Fibroblast of the aortic adventitia (primary cell): ENCODE results near the gene TAF4. TPM values are rescaled to one million over a fixed set of nuclear protein-coding genes. Genes with fewer than 3 reads are reported as not detected.

Experiments used
- DNase-seq: peaks from one replicate; pipeline ENCODE4 v3.0.0-alpha.2; 2010; ENCODE audit warnings: low read depth
- H3K4me3 ChIP-seq: 2 replicates; pipeline ENCODE4 v1.5.1; 2011; ENCODE audit warnings: low read depth, mild to moderate bottlenecking, control low read depth, low read length, moderate library complexity
- total RNA-seq: library from RNA; depleted of rRNA; stranded (reverse); fragments of >200 nt; gene quantifications from 2 replicates; pipeline ENCODE4 v1.2.3, GENCODE V29; 2012; ENCODE audit warnings: low replicate concordance
- TF ChIP-seq, protein P1 (sequence below): IDR thresholded peaks from 2 replicates; pipeline ENCODE4 v1.5.1; 2011; ENCODE audit warnings: mild to moderate bottlenecking, low read length, control low read depth, inconsistent platforms; ENCODE audit not compliant: insufficient read depth

TAF4 gene
- total RNA-seq, 1 donor = 5.4 TPM

DNA sequence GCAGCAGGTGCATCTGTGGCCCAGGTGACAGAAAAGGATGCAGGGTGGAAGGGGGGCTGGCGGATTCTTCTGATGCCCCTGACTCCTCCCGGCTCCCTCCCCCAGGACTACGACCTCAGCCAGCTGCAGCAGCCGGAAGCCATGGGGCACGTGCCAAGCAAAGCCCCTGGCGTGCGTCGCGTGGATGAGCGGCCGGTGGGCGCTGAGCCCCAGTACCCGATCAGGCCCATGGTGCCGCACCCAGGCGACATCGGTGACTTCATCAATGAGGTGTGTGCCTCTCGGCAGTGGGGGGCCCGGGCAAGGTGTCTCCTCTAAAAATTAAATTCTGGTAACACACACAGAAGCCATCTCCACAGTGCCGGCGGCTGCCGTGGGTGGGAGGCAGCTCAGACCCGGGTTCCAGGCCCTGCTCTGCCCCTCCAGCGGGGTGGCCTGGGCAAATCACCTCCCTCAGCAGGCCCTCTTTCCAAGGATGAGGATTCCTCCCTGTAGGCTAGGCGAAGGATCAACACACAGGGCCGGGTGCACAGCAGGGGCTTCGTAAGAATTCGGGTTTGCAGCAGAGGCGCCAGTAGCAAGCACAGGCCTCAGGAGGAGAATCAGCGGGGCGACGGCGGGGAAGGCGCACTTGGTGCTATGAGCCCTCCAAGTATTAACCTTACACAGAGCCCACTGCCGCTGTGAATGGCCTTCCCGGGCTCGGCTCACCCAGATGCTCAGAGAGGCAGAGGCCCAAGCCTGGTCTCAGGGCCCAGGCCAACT, 131.5 kb downstream of the TAF4 start:
- TF ChIP-seq, protein P1, sequence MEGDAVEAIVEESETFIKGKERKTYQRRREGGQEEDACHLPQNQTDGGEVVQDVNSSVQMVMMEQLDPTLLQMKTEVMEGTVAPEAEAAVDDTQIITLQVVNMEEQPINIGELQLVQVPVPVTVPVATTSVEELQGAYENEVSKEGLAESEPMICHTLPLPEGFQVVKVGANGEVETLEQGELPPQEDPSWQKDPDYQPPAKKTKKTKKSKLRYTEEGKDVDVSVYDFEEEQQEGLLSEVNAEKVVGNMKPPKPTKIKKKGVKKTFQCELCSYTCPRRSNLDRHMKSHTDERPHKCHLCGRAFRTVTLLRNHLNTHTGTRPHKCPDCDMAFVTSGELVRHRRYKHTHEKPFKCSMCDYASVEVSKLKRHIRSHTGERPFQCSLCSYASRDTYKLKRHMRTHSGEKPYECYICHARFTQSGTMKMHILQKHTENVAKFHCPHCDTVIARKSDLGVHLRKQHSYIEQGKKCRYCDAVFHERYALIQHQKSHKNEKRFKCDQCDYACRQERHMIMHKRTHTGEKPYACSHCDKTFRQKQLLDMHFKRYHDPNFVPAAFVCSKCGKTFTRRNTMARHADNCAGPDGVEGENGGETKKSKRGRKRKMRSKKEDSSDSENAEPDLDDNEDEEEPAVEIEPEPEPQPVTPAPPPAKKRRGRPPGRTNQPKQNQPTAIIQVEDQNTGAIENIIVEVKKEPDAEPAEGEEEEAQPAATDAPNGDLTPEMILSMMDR = no peak
- no peak overlapping the region for H3K4me3 ChIP-seq
- DNase-seq = no peak

DNA sequence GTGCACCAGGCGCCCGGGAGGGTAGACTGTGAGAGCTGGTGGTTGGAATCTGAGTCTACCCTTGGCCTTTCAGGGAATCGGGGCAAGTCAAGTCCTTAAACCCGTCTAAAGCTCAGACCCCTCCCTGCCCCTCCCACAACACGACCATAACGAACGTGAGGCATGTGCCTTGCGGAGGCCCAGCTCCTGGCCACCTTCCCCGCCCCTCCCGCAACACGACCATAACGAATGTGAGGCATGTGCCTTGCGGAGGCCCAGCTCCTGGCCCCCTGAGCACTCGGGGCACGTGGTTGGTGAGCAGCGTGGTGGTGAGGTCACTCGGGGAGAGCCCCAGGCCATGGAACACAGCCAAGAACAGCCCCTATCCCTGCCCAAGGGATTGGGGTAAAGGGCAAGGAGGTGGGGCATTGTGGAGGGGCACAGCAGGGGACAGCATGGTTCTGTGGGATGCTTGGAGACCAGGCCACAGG, 132.2 kb downstream of the TAF4 start:
- TF ChIP-seq, protein P1 = no peak
- no peak for DNase-seq
- no peak overlapping the region for H3K4me3 ChIP-seq

DNA sequence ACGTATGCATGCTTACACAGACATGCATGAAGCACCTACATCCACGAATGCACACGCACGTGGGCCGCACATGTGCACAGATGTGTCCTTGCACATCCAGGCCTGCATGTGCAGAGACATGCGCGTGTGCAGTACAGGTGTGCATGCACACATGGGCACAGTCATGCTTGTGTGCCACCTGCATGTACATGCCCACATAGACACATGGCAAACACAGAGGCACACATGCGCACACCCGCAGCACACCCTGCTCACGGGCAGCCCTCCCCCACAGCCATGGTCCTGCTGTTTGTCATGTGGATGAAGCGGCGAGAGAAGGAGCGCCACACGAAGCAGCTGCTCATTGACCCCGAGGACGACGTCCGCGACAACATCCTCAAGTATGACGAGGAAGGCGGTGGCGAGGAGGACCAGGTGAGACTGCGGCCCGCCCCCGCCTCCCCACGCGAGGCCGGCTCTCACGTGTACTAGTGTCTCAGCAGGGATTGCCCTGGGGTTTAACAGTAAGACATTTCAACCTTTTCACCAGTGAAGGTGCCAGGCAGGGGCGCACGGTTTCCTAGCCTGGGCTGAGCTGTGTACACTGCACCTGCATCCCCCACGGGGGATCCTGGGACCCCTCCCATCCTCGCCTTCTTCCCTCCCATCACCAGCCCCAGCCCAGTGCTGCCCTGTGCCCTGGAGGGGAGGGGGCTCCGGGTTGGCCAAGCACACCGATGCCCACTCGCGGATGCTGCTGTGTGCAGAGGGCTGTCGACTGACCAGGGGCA, 132.8 kb downstream of the TAF4 start:
- DNase-seq = no peak
- no peak overlapping the region for H3K4me3 ChIP-seq
- TF ChIP-seq, protein P1 = no peak

DNA sequence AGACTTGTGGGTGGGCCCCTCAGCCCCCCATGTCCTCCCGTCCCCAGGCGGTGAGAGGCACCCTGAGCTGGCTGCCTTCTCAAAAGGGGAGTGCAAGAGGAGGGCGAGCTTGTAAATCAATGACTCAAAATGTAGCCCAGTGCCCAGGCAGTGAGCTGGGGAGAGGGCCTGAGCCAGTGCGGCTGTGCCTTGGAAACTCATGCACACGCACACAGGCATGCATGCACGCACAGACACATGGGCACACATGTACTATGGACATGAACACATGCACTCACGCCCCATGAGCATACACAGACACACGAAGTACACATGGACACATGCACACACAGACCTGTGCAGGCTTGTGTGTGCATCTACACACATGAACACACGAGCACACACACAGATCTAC, 133.5 kb downstream of the TAF4 start:
- no peak for DNase-seq
- no peak overlapping the region for H3K4me3 ChIP-seq
- TF ChIP-seq, protein P1 = no peak

DNA sequence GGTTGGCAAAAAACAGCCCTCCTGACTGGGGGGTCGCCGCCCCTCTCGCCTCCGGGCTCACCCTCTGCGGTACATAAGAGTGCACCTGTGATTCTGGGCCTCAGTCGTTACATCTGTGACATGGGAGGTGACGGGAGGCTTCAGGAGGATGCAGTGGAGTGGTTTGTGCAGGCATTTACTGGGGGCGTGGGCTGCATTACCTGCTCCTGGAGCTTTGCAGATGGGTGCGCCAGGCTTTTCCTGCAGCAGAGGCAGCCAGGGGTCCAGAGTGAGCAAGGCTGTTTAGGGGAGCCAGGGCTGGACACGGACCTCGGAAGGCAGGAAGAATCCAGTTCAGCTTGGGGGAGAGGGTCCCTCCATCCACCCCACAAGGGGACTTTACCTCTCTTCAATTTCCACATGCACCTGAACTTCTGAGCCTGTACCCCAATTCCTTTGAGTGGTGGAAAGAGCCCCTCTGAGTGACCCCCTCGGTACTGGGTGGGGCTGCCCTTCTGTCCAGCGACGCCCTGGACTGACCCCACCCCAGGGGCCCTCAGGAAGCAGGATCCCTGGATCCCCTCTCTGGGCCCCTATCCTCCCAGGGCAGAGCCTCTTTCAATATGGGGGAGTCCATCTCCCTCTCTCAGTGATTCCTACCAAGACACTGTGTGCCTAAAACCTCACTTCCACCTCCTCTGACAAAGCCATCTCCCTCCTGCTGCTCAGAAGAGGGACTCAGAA, 134.0 kb downstream of the TAF4 start:
- no peak overlapping the region for H3K4me3 ChIP-seq
- TF ChIP-seq, protein P1 = no peak
- DNase-seq = no peak

DNA sequence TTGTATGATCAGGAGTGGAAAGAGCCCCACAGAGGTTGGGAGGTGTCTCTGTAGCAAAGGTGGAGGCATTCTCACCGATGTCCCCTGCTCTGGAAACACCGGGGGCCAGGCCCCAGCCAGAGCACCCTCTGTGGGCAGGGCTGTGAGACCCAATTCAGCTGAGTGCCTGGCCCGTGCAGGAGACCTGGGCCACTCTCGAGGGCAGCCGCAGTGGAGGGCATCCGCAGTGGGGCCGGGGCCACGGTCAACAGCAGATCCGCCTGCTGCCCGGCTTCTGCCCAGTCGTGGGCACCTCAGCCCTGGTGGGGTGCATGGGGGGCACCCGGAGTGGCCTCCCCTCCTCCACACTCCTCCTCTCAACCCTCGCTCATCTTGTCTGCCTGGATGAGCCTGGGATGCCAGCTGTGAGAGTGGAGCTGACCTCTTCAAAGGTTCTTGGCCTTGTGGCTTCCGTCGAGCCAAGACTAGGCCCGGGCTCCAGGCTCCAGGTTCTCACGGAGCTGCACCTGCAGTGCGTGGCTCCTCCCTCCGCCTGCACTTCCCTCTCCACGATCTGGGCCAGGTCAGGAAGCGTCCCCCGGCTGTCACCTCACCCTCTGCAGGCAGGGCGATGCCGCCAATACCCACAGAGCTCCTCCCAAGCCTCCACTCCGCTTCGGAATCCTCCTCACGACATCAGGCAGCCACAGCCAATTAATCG, 134.8 kb downstream of the TAF4 start:
- TF ChIP-seq, protein P1 = no peak
- H3K4me3 ChIP-seq = no peak overlapping the region
- DNase-seq = no peak
